Osteoblast (primary cell): ENCODE data around the gene PPIL3. TPM values are rescaled to one million over a fixed set of nuclear protein-coding genes. Genes with fewer than 3 reads are reported as not detected.

Experiments used
- DNase-seq: peaks from one replicate; pipeline ENCODE4 v3.0.0; 2011; ENCODE audit warnings: low spot score, mixed read lengths; ENCODE audit not compliant: insufficient read length; ENCODE audit errors: missing footprints
- H2AFZ ChIP-seq: 2 replicates; pipeline ENCODE4 v1.6.0; 2011; ENCODE audit warnings: mild to moderate bottlenecking, low read length
- H3K27ac ChIP-seq: 2 replicates; pipeline ENCODE4 v1.5.1; 2011; ENCODE audit warnings: mild to moderate bottlenecking, low read depth, low read length, moderate library complexity
- H3K27me3 ChIP-seq: 2 replicates; pipeline ENCODE4 v1.6.0; 2012; ENCODE audit warnings: mild to moderate bottlenecking, control low read depth, inconsistent platforms, low read length, moderate library complexity; ENCODE audit not compliant: insufficient read depth
- H3K36me3 ChIP-seq: 2 replicates; pipeline ENCODE4 v1.5.1; 2011; ENCODE audit warnings: mild to moderate bottlenecking, low read length, control low read depth, moderate library complexity; ENCODE audit not compliant: insufficient read depth
- H3K4me1 ChIP-seq: 2 replicates; pipeline ENCODE4 v1.5.1; 2011; ENCODE audit warnings: mild to moderate bottlenecking, low read length, control low read depth, moderate library complexity; ENCODE audit not compliant: insufficient read depth
- H3K4me2 ChIP-seq: 2 replicates; pipeline ENCODE4 v1.6.0; 2011; ENCODE audit warnings: mild to moderate bottlenecking, low read length; ENCODE audit not compliant: insufficient read depth
- H3K4me3 ChIP-seq: fragments of 200-600 bp; sonication (generic); 3 replicates; pipeline ENCODE4 v1.5.1; 2012; ENCODE audit warnings: mild to moderate bottlenecking, low read length, inconsistent platforms; ENCODE audit not compliant: insufficient read depth
- H3K79me2 ChIP-seq: 2 replicates; pipeline ENCODE4 v1.6.0; 2012; ENCODE audit warnings: mild to moderate bottlenecking, low read length, control low read depth, inconsistent platforms; ENCODE audit not compliant: insufficient read depth
- H3K9me3 ChIP-seq: 2 replicates; pipeline ENCODE4 v1.5.1; 2011; ENCODE audit warnings: low read depth, low read length, control low read depth
- H4K20me1 ChIP-seq: 2 replicates; pipeline ENCODE4 v1.6.0; 2012; ENCODE audit warnings: mild to moderate bottlenecking, low read length, control low read depth; ENCODE audit not compliant: insufficient read depth
- total RNA-seq: library from RNA; depleted of rRNA; stranded (reverse); fragments of >200 nt; gene quantifications from 2 replicates; pipeline ENCODE4 v1.2.3, GENCODE V29; 2012
- TF ChIP-seq, protein P1 (sequence below): IDR thresholded peaks from 2 replicates; pipeline ENCODE4 v1.5.1; 2011; ENCODE audit warnings: mild to moderate bottlenecking, low read depth, low read length, moderate library complexity; ENCODE audit errors: extremely low read depth

Gene PPIL3
- total RNA-seq, 1 donor, result 45.2 TPM

DNA sequence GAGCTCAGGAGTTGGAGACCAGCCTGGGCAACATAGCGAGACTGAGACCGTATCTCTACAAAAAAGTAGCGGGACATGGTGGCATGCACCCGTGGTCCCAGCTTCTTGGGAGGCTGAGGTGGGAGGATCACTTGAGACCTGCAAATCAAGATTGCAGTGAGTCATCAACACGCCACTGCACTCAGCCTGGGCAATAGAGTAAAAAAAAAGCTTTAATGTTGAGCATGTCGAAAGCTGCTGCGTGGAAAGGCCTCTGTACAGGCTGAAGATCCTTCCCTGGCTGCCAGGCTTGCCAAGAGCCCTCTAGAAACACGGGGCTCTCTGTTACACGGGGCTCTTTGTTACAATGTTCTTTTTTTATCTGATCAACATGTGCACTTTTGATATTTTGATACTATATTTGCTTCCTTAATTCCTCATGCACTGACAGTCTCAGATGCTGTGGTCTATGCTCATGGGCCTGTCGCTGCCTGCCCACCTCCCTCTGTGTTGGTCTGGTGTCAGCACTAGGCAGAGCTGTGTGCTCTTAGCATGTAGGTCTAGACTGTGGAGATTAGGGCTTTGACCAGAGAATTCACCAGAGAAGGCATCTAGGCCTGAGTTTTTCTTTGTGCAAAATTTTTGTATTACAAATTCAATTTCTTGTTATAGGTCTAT, 43.1 kb downstream of the PPIL3 start:
- no peak overlapping the region for H3K4me3 ChIP-seq
- TF ChIP-seq, protein P1, sequence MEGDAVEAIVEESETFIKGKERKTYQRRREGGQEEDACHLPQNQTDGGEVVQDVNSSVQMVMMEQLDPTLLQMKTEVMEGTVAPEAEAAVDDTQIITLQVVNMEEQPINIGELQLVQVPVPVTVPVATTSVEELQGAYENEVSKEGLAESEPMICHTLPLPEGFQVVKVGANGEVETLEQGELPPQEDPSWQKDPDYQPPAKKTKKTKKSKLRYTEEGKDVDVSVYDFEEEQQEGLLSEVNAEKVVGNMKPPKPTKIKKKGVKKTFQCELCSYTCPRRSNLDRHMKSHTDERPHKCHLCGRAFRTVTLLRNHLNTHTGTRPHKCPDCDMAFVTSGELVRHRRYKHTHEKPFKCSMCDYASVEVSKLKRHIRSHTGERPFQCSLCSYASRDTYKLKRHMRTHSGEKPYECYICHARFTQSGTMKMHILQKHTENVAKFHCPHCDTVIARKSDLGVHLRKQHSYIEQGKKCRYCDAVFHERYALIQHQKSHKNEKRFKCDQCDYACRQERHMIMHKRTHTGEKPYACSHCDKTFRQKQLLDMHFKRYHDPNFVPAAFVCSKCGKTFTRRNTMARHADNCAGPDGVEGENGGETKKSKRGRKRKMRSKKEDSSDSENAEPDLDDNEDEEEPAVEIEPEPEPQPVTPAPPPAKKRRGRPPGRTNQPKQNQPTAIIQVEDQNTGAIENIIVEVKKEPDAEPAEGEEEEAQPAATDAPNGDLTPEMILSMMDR, result no peak
- no peaks in the 10 kb centered on the region for H4K20me1 ChIP-seq
- no peaks in the 10 kb centered on the region for H3K27me3 ChIP-seq
- no peaks in the 10 kb centered on the region for H3K79me2 ChIP-seq
- no peaks in the 10 kb centered on the region for H3K36me3 ChIP-seq
- H3K4me2 ChIP-seq, result no peak overlapping the region
- H3K4me1 ChIP-seq, result no peaks in the 10 kb centered on the region
- H3K27ac ChIP-seq, result no peak overlapping the region
- no peak for DNase-seq
- H3K9me3 ChIP-seq, result no peaks in the 10 kb centered on the region
- no peak overlapping the region for H2AFZ ChIP-seq

DNA sequence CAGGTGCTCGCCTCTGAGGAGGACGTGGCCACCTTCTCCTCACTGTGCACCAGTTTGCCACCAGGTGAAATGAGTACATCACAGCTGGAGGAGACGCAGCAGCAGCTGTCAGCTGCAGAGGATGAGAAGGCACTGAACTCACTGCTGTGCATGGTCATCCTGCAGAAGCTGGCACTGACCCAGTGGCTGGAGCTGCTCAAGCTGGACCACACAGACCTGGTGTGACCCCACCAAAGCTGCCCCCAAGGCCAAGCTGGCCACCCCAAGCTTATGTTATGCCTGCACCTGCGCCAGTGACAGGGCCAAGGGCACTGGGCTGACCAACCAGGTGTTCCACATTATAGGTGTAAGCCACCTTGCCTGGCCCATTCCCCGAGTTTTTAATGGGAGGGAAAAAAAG, 43.7 kb downstream of the PPIL3 start:
- Histone ChIP-seq H3K4me2 (no peak overlapping the region), H4K20me1 (no peaks in the 10 kb centered on the region), H3K27ac (no peak overlapping the region), H3K9me3 (no peaks in the 10 kb centered on the region), H3K4me3 (no peak overlapping the region), H3K36me3 (no peaks in the 10 kb centered on the region), H3K4me1 (no peaks in the 10 kb centered on the region), H3K79me2 (no peaks in the 10 kb centered on the region), H2AFZ (no peak overlapping the region), H3K27me3 (no peaks in the 10 kb centered on the region)
- TF ChIP-seq, protein P1, result no peak
- DNase-seq, result no peak

DNA sequence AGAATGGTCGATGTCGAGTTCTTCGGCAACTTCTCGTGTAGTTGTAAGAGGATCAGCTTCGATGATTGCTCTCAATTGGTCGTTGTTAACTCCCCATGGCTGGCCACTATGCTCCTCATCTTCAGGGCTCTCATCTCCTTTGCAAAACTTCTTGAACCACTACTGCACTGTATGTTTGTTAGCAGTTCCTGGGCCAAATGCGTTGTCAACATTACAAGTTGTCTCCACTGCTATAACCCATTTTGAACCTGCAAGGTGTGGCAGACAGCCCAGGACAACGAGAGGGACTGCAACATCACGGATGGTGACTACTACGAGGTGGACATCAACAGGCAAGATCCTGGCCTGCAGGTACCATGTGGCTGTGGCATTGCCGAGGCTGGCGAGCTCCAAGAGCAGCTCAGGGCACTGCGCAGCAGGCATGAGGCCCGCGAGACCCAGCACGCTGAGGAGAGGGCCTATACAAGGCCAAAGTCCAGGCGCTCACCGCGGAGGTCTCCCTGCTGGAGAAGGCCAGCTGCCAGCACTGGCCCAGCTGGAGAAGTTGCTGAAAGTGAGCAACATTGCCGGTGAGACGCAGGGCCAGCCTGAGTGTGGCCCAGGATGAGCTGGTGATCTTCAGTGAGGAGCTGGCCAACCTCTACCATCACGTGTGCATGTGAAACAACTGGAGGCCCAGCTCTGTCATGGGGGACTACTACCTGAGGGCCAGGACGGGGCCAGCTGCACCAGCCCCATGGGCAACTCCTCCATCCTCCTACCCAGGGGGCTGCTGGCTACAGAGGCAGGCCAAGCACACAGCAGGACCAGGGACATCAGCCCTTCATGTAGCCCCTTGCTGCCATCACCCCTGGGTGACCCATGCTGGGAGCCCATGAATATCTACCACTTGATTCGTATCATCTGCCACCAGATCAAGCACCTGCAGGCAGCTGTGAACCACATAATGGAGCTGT, 44.6 kb downstream of the PPIL3 start:
- Histone ChIP-seq H3K4me3 (no peak overlapping the region), H3K27ac (no peak overlapping the region), H3K27me3 (no peaks in the 10 kb centered on the region), H3K36me3 (no peaks in the 10 kb centered on the region), H4K20me1 (no peaks in the 10 kb centered on the region), H3K4me1 (no peaks in the 10 kb centered on the region), H3K9me3 (no peaks in the 10 kb centered on the region), H3K79me2 (no peaks in the 10 kb centered on the region), H3K4me2 (no peak overlapping the region), H2AFZ (no peak overlapping the region)
- no peak for DNase-seq
- TF ChIP-seq, protein P1, result no peak

DNA sequence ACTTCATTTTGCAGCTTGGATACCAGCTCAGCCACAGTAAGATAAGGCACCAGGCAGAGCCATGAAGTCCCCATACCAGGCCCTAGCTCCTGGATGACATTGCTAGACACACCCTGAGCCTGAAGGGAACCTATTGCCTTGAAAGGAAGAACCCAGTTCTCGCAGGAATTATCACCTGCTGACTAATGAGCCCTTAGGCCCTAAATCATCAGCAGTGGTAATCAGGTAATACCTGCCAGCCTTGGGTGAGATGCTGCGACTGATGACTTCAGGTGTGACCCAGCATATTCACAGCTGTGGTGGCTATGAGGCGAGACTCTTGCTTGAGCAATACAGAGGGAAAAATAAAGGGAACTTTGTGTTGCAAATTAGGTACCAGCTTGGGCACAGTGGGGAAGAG, 49.4 kb downstream of the PPIL3 start:
- TF ChIP-seq, protein P1, result no peak
- Histone ChIP-seq H3K4me1 (no peaks in the 10 kb centered on the region), H3K27me3 (no peaks in the 10 kb centered on the region), H3K79me2 (no peaks in the 10 kb centered on the region), H4K20me1 (no peaks in the 10 kb centered on the region), H2AFZ (no peak overlapping the region), H3K9me3 (no peaks in the 10 kb centered on the region), H3K27ac (no peak overlapping the region), H3K4me2 (no peak overlapping the region), H3K4me3 (no peak overlapping the region), H3K36me3 (no peaks in the 10 kb centered on the region)
- DNase-seq, result no peak
